H1 (cell line): ENCODE data around the gene FAM81B. TPM values are rescaled to one million over a fixed set of nuclear protein-coding genes. Genes with fewer than 3 reads are reported as not detected.

Experiments used
- BACH1 ChIP-seq: IDR thresholded peaks from 2 replicates; pipeline ENCODE4 v1.6.1; 2012; ENCODE audit warnings: low read length, improper control_type of control experiment
- CHD1 ChIP-seq: IDR thresholded peaks from 2 replicates; pipeline ENCODE4 v1.6.1; 2012; ENCODE audit warnings: low read depth, low read length, improper control_type of control experiment
- JUND ChIP-seq: IDR thresholded peaks from 2 replicates; pipeline ENCODE4 v1.6.1; 2011; ENCODE audit warnings: mild to moderate bottlenecking, improper control_type of control experiment, low read length
- POU5F1 ChIP-seq: IDR thresholded peaks from 2 replicates; pipeline ENCODE4 v1.6.1; 2011; ENCODE audit warnings: low read depth, mild to moderate bottlenecking, low read length, moderate library complexity
- SP1 ChIP-seq: IDR thresholded peaks from 2 replicates; pipeline ENCODE4 v1.6.1; 2011; ENCODE audit warnings: low read depth, low read length
- TCF12 ChIP-seq: IDR thresholded peaks from 2 replicates; pipeline ENCODE4 v1.6.1; 2011; ENCODE audit warnings: low read depth, mild to moderate bottlenecking, low read length
- polyA plus RNA-seq, 7 experiments: library from polyadenylated mRNA; depleted of rRNA in 3 of 7; stranded (reverse) in 5 of 7; unstranded in 2 of 7; fragments of >200 nt in 5 of 7; fragments of 200-250 nt in 2 of 7; gene quantifications; 1 replicate in 5 of 7; 2 replicates in 1 of 7; 4 replicates in 1 of 7; pipeline versions ENCODE4 v1.2.1 to v1.2.3, GENCODE V29; 2011 to 2013; ENCODE audit warnings: missing spikeins in 2 of 7, mixed read lengths in 2 of 7
- total RNA-seq: library from RNA; stranded (reverse); fragmentation: NEBNext Ultra II Directional; extraction: Animal tissue kit (Norgen Biotek cat#: 25700); gene quantifications from 2 replicates; pipeline ENCODE4 v1.2.1, GENCODE V29; 2021

The FAM81B gene
- total and polyA plus RNA-seq, 2 of the 8 experiments (the other 6 are each of a cell fraction or from before 2014, with no cell fraction given), result not detected

- no peak for TF ChIP-seq JUND
- no peak for TF ChIP-seq POU5F1
- no peak for TF ChIP-seq TCF12
- TF ChIP-seq SP1, result no peak
- TF ChIP-seq CHD1, result no peak
- no peak for TF ChIP-seq BACH1
Observed at GRCh38 chr5:95358320-95358719, 32.8 kb upstream of the FAM81B start (continued).
